ENCODE measurements around the gene PAQR8. TPM values are rescaled to one million over a fixed set of nuclear protein-coding genes. Genes with fewer than 3 reads are reported as not detected.

PAQR8 gene
- total and polyA plus RNA-seq, 2 of the 13 experiments (the other 11 are each of a cell fraction or from before 2014, with no cell fraction given), result 37.7 to 50.7 TPM

GRCh38 chr6:52389626-52390360, 27.8 kb downstream of the PAQR8 start (continued):
- peak; percentile 83; the same call in 1 of the 2 replicates for TF ChIP-seq ZBTB34 (CRISPR knock-in tag; IDR thresholded peaks at IDR 0.05)
- TF ChIP-seq SP5 (CRISPR knock-in tag; IDR thresholded peaks at IDR 0.05; ENCODE audit: borderline replicate concordance, low read depth), result no peak
- 0 out of 2 replicates have a peak, but pooled peaks have one; percentile 13 for TF ChIP-seq ZNF878 (CRISPR knock-in tag; IDR thresholded peaks at IDR 0.05)
- TF ChIP-seq SALL1 (CRISPR knock-in tag; IDR thresholded peaks at IDR 0.05), result peak; percentile 96
- TF ChIP-seq ZBTB20 (CRISPR knock-in tag; IDR thresholded peaks at IDR 0.05; ENCODE audit: borderline replicate concordance, low read depth), result peak; percentile 34; the same call in 1 of the 2 replicates
- TF ChIP-seq SRSF1 (optimal IDR thresholded peaks at IDR 0.05; ENCODE audit: low read depth, low read length), result no peak
- TF ChIP-seq RXRA (CRISPR knock-in tag; IDR thresholded peaks at IDR 0.05), result peak; percentile 84; the same call in 1 of the 2 replicates
- TF ChIP-seq ZSCAN5A (CRISPR knock-in tag; IDR thresholded peaks at IDR 0.05; ENCODE audit: borderline replicate concordance), result peak; percentile 73; the same call in 1 of the 2 replicates
- TF ChIP-seq KMT2A (CRISPR knock-in tag; IDR thresholded peaks at IDR 0.05), result peak; percentile 64; the same call in 1 of the 2 replicates
- TF ChIP-seq NR2F6 (IDR thresholded peaks at IDR 0.05), result no peak
- TF ChIP-seq NR2F6 (CRISPR knock-in tag; IDR thresholded peaks at IDR 0.05), result peak; percentile 58; the same call in 1 of the 2 replicates
- TF ChIP-seq ZNF788 (CRISPR knock-in tag; IDR thresholded peaks at IDR 0.05; ENCODE audit: borderline replicate concordance), result peak; percentile 58; the same call in 1 of the 2 replicates
- TF ChIP-seq, protein P1, sequence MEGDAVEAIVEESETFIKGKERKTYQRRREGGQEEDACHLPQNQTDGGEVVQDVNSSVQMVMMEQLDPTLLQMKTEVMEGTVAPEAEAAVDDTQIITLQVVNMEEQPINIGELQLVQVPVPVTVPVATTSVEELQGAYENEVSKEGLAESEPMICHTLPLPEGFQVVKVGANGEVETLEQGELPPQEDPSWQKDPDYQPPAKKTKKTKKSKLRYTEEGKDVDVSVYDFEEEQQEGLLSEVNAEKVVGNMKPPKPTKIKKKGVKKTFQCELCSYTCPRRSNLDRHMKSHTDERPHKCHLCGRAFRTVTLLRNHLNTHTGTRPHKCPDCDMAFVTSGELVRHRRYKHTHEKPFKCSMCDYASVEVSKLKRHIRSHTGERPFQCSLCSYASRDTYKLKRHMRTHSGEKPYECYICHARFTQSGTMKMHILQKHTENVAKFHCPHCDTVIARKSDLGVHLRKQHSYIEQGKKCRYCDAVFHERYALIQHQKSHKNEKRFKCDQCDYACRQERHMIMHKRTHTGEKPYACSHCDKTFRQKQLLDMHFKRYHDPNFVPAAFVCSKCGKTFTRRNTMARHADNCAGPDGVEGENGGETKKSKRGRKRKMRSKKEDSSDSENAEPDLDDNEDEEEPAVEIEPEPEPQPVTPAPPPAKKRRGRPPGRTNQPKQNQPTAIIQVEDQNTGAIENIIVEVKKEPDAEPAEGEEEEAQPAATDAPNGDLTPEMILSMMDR (CRISPR knock-in tag; IDR thresholded peaks at IDR 0.05), result peak; percentile 42
- TF ChIP-seq, protein P2, sequence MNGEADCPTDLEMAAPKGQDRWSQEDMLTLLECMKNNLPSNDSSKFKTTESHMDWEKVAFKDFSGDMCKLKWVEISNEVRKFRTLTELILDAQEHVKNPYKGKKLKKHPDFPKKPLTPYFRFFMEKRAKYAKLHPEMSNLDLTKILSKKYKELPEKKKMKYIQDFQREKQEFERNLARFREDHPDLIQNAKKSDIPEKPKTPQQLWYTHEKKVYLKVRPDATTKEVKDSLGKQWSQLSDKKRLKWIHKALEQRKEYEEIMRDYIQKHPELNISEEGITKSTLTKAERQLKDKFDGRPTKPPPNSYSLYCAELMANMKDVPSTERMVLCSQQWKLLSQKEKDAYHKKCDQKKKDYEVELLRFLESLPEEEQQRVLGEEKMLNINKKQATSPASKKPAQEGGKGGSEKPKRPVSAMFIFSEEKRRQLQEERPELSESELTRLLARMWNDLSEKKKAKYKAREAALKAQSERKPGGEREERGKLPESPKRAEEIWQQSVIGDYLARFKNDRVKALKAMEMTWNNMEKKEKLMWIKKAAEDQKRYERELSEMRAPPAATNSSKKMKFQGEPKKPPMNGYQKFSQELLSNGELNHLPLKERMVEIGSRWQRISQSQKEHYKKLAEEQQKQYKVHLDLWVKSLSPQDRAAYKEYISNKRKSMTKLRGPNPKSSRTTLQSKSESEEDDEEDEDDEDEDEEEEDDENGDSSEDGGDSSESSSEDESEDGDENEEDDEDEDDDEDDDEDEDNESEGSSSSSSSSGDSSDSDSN (CRISPR knock-in tag; IDR thresholded peaks at IDR 0.05), result no peak
- peak; percentile 65; the same call in 1 of the 2 replicates for TF ChIP-seq PBX2 (CRISPR knock-in tag; IDR thresholded peaks at IDR 0.05)
- no peak for TF ChIP-seq SRSF9 (IDR thresholded peaks at IDR 0.05; ENCODE audit: borderline replicate concordance, insufficient read depth, low read depth, low read length, poor library complexity, severe bottlenecking)
- TF ChIP-seq, protein P3, sequence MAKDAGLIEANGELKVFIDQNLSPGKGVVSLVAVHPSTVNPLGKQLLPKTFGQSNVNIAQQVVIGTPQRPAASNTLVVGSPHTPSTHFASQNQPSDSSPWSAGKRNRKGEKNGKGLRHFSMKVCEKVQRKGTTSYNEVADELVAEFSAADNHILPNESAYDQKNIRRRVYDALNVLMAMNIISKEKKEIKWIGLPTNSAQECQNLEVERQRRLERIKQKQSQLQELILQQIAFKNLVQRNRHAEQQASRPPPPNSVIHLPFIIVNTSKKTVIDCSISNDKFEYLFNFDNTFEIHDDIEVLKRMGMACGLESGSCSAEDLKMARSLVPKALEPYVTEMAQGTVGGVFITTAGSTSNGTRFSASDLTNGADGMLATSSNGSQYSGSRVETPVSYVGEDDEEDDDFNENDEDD (CRISPR knock-in tag; IDR thresholded peaks at IDR 0.05; ENCODE audit: borderline replicate concordance), result no peak
- TF ChIP-seq SNAPC5 (CRISPR knock-in tag; IDR thresholded peaks at IDR 0.05; ENCODE audit: borderline replicate concordance), result peak; percentile 28; the same call in 1 of the 2 replicates
- no peak for TF ChIP-seq PHF5A (CRISPR knock-in tag; IDR thresholded peaks at IDR 0.05; ENCODE audit: low read depth, unreplicated experiment)
